H9 (cell line): Measurements from ENCODE around the gene PPARD. TPM values are rescaled to one million over a fixed set of nuclear protein-coding genes. Genes with fewer than 3 reads are reported as not detected.

Experiments used
- DNase-seq: peaks from one replicate; pipeline ENCODE4 v3.0.0-alpha.2; 2017
- H2AFZ ChIP-seq: one replicate; pipeline ENCODE4 v1.6.1; 2013; ENCODE audit warnings: mild to moderate bottlenecking, low read length, control low read depth, moderate library complexity
- H2AK5ac ChIP-seq: 2 replicates; pipeline ENCODE4 v1.6.1; 2013; ENCODE audit warnings: low read length, control low read depth, mixed read lengths; ENCODE audit not compliant: insufficient read length
- H2BK120ac ChIP-seq: one replicate; pipeline ENCODE4 v1.6.1; 2013; ENCODE audit warnings: low read depth, mild to moderate bottlenecking, low read length, control low read depth, inconsistent platforms; ENCODE audit not compliant: poor library complexity, severe bottlenecking
- H2BK12ac ChIP-seq: 2 replicates; pipeline ENCODE4 v1.6.1; 2013; ENCODE audit warnings: low read length, control low read depth, mixed read lengths, low read depth; ENCODE audit not compliant: insufficient read length
- H2BK15ac ChIP-seq: 2 replicates; pipeline ENCODE4 v1.6.1; 2013; ENCODE audit warnings: low read depth, low read length, control low read depth
- H2BK20ac ChIP-seq: one replicate; pipeline ENCODE4 v1.6.1; 2013; ENCODE audit warnings: low read depth, mild to moderate bottlenecking, low read length, control low read depth, inconsistent platforms; ENCODE audit not compliant: poor library complexity, severe bottlenecking
- H2BK5ac ChIP-seq: 2 replicates; pipeline ENCODE4 v1.6.1; 2013; ENCODE audit warnings: low read length, control low read depth, mixed read lengths; ENCODE audit not compliant: insufficient read length
- H3K14ac ChIP-seq: 2 replicates; pipeline ENCODE4 v1.6.1; 2013; ENCODE audit warnings: low read length, control low read depth; ENCODE audit not compliant: insufficient read depth
- H3K18ac ChIP-seq: 2 replicates; pipeline ENCODE4 v1.6.1; 2013; ENCODE audit warnings: low read depth, mild to moderate bottlenecking, mixed read lengths, low read length, control low read depth; ENCODE audit not compliant: insufficient read length
- H3K23ac ChIP-seq: 2 replicates; pipeline ENCODE4 v1.6.1; 2013; ENCODE audit warnings: low read length, control low read depth, mixed read lengths, low read depth; ENCODE audit not compliant: insufficient read length
- H3K23me2 ChIP-seq: 2 replicates; pipeline ENCODE4 v1.6.1; 2013; ENCODE audit warnings: low read depth, mild to moderate bottlenecking, mixed read lengths, low read length, control low read depth; ENCODE audit not compliant: insufficient read length, poor library complexity, severe bottlenecking
- H3K27ac ChIP-seq: 2 replicates; pipeline ENCODE4 v1.5.1; 2013; ENCODE audit warnings: low read length, control low read depth, mixed read lengths, low read depth; ENCODE audit not compliant: insufficient read length
- H3K27me3 ChIP-seq: 2 replicates; pipeline ENCODE4 v1.6.1; 2013; ENCODE audit warnings: low read length, control low read depth, inconsistent platforms; ENCODE audit not compliant: insufficient read depth
- H3K4ac ChIP-seq: 2 replicates; pipeline ENCODE4 v1.6.1; 2013; ENCODE audit warnings: low read depth, mild to moderate bottlenecking, control low read depth, inconsistent platforms, low read length, moderate library complexity
- H3K4me1 ChIP-seq: 2 replicates; pipeline ENCODE4 v1.6.1; 2013; ENCODE audit warnings: low read length, control low read depth, inconsistent platforms; ENCODE audit not compliant: insufficient read depth
- H3K4me2 ChIP-seq: 2 replicates; pipeline ENCODE4 v1.6.1; 2013; ENCODE audit warnings: low read length, control low read depth, mixed read lengths; ENCODE audit not compliant: insufficient read length, insufficient read depth
- H3K56ac ChIP-seq: 2 replicates; pipeline ENCODE4 v1.6.1; 2013; ENCODE audit warnings: low read depth, mild to moderate bottlenecking, mixed read lengths, low read length, control low read depth; ENCODE audit not compliant: insufficient read length
- H3K79me1 ChIP-seq: 2 replicates; pipeline ENCODE4 v1.6.1; 2013; ENCODE audit warnings: low read depth, mild to moderate bottlenecking, moderate library complexity, low read length, control low read depth, inconsistent platforms; ENCODE audit not compliant: insufficient read depth, poor library complexity, severe bottlenecking
- H3K79me2 ChIP-seq: 2 replicates; pipeline ENCODE4 v1.6.1; 2013; ENCODE audit warnings: low read length, control low read depth, inconsistent platforms; ENCODE audit not compliant: insufficient read depth
- H3K9ac ChIP-seq: 2 replicates; pipeline ENCODE4 v1.6.1; 2013; ENCODE audit warnings: low read length, control low read depth, mixed read lengths; ENCODE audit not compliant: insufficient read length; ENCODE audit errors: extremely low read depth
- H3K9me3 ChIP-seq: one replicate; pipeline ENCODE4 v1.6.1; 2013; ENCODE audit warnings: low read depth, low read length, inconsistent platforms; ENCODE audit not compliant: control insufficient read depth
- H3T11ph ChIP-seq: one replicate; pipeline ENCODE4 v1.6.1; 2013; ENCODE audit warnings: mild to moderate bottlenecking, low read length, control low read depth, inconsistent platforms
- H4K20me1 ChIP-seq: one replicate; pipeline ENCODE4 v1.6.1; 2013; ENCODE audit not compliant: control insufficient read depth, insufficient read length, insufficient read depth
- H4K5ac ChIP-seq: 2 replicates; pipeline ENCODE4 v1.6.1; 2013; ENCODE audit warnings: low read depth, mild to moderate bottlenecking, mixed read lengths, low read length, control low read depth; ENCODE audit not compliant: insufficient read length
- H4K8ac ChIP-seq: replicated peaks from 2 replicates; pipeline ENCODE4 v1.6.1; 2013; ENCODE audit warnings: low read length, control low read depth, mixed read lengths, low read depth; ENCODE audit not compliant: insufficient read length
- H4K91ac ChIP-seq: 2 replicates; pipeline ENCODE4 v1.6.1; 2013; ENCODE audit warnings: low read depth, mild to moderate bottlenecking, moderate library complexity, mixed read lengths, low read length, control low read depth; ENCODE audit not compliant: insufficient read length
- H3K27ac Mint-ChIP-seq, 3 experiments: 2 replicates in 2 of 3; 3 replicates in 1 of 3; pipeline ENCODE4 v1.8.0; 2020 to 2021; ENCODE audit warnings: mixed read lengths in 3 of 3, mild to moderate bottlenecking in 1 of 3, moderate library complexity in 1 of 3
- H3K27me3 Mint-ChIP-seq: 2 replicates; pipeline ENCODE4 v1.8.0; 2021; ENCODE audit warnings: low read depth, mild to moderate bottlenecking, moderate library complexity, mixed read lengths
- H3K36me3 Mint-ChIP-seq, 3 experiments: 2 replicates in 2 of 3; 3 replicates in 1 of 3; pipeline ENCODE4 v1.8.0; 2020 to 2021; ENCODE audit warnings: low read depth in 3 of 3, mixed read lengths in 3 of 3; ENCODE audit not compliant: insufficient read depth in 1 of 3
- H3K4me1 Mint-ChIP-seq, 2 experiments: 2 replicates each; pipeline ENCODE4 v1.8.0; 2020; ENCODE audit warnings: mixed read lengths in 2 of 2
- H3K4me3 Mint-ChIP-seq, 2 experiments: 2 replicates in 1 of 2; 3 replicates in 1 of 2; pipeline ENCODE4 v1.8.0; 2020 to 2021; ENCODE audit warnings: mild to moderate bottlenecking in 2 of 2, mixed read lengths in 2 of 2, moderate library complexity in 1 of 2
- H3K9me3 Mint-ChIP-seq, 2 experiments: 2 replicates in 1 of 2; 3 replicates in 1 of 2; pipeline ENCODE4 v1.8.0; 2020; ENCODE audit warnings: mild to moderate bottlenecking in 2 of 2, mixed read lengths in 2 of 2, moderate library complexity in 1 of 2
- WGBS: extraction: QIAGEN DNeasy Blood & Tissue Kit; methylation state at CpG from one replicate; pipeline ENCODE4 v1.1.7; 2013; ENCODE audit warnings: missing lambda C conversion rate, low lambda C conversion rate, mixed read lengths; ENCODE audit not compliant: insufficient read length; ENCODE audit errors: extremely low coverage; 5-methylcytosine and 5-hydroxymethylcytosine counted together
- total RNA-seq: library from RNA; stranded (reverse); gene quantifications from 2 replicates; pipeline ENCODE4 v1.2.1, GENCODE V29; 2021
- TF ChIP-seq, protein P1 (sequence below): fragments of 200-600 bp; sonication (generic); conservative IDR thresholded peaks from 3 replicates; pipeline ENCODE4 v1.8.0; 2021; ENCODE audit warnings: antibody characterized with exemption, mild to moderate bottlenecking

PPARD gene
- total RNA-seq, 1 experiment from 2014 or later = 11.7 TPM

DNA sequence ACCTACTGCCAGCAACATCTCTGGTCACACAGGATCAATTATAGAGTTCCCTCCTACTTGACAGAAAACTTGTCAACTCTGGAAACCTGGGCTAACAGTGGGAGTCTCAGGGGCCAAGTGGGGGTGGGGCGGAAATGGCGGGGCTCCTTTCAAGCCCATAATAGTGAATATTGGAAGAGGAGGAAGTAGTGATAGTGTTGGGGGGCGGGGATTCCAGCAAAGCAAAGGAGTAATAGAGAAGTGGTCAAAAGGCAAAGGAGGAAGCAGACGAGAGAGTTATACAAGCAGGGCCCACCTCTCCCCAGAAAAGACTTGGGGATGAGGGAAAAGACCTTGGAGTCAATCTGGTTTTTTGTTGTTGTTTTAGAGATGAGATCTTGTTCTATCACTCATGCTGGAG lies 42.7 kb upstream of the PPARD start:
- Histone ChIP-seq H3K79me2 (no peaks in the 10 kb centered on the region), H3K27me3 (no peaks in the 10 kb centered on the region), H3K23me2 (no peaks in the 10 kb centered on the region), H3K9ac (no peak overlapping the region), H4K8ac (no peak overlapping the region), H2AFZ (no peak overlapping the region), H3K79me1 (no peaks in the 10 kb centered on the region), H4K5ac (no peak overlapping the region), H2BK15ac (no peak overlapping the region), H3K14ac (no peak overlapping the region), H3K23ac (no peak overlapping the region), H2BK12ac (no peak overlapping the region), H3K4me1 (peaks cover 2% of the 10 kb centered on the region; the same call in 1 of the 2 replicates), H3K4ac (no peak overlapping the region), H2BK20ac (no peak overlapping the region), H3T11ph (no peak overlapping the region), H3K56ac (no peak overlapping the region), H3K4me2 (no peak overlapping the region), H4K20me1 (no peaks in the 10 kb centered on the region), H3K27ac (no peak overlapping the region), H3K18ac (no peak overlapping the region), H4K91ac (no peak overlapping the region), H3K9me3 (no peaks in the 10 kb centered on the region), H2BK120ac (no peak overlapping the region), H2BK5ac (no peak overlapping the region), H2AK5ac (no peak overlapping the region)
- no peak overlapping the region for H3K27ac Mint-ChIP-seq
- peaks cover 0 to 13% (median 12%) of the 10 kb centered on the region in 3 experiments; a peak in 5 of 7 replicates for H3K36me3 Mint-ChIP-seq
- no peak for DNase-seq
- WGBS = no CpG with 5 or more reads among the region's 4 CpGs
- H3K27me3 Mint-ChIP-seq = no peaks in the 10 kb centered on the region; the same call in 1 of the 2 replicates
- peaks cover 20 to 21% of the 10 kb centered on the region in 2 experiments for H3K4me1 Mint-ChIP-seq
- no peaks in the 10 kb centered on the region for H3K9me3 Mint-ChIP-seq
- H3K4me3 Mint-ChIP-seq = no peak overlapping the region; a peak in 1 of 5 replicates
- TF ChIP-seq, protein P1, sequence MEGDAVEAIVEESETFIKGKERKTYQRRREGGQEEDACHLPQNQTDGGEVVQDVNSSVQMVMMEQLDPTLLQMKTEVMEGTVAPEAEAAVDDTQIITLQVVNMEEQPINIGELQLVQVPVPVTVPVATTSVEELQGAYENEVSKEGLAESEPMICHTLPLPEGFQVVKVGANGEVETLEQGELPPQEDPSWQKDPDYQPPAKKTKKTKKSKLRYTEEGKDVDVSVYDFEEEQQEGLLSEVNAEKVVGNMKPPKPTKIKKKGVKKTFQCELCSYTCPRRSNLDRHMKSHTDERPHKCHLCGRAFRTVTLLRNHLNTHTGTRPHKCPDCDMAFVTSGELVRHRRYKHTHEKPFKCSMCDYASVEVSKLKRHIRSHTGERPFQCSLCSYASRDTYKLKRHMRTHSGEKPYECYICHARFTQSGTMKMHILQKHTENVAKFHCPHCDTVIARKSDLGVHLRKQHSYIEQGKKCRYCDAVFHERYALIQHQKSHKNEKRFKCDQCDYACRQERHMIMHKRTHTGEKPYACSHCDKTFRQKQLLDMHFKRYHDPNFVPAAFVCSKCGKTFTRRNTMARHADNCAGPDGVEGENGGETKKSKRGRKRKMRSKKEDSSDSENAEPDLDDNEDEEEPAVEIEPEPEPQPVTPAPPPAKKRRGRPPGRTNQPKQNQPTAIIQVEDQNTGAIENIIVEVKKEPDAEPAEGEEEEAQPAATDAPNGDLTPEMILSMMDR = no peak
